Left lung (tissue), 10 donors: ENCODE data around the gene SERPINA4. TPM values are rescaled to one million over a fixed set of nuclear protein-coding genes. Genes with fewer than 3 reads are reported as not detected.
"Not testable (repeated sequence)": the region's sequence is repeated elsewhere in the genome, so short reads cannot be mapped to it uniquely, and the experiment has no call there.

Source experiments
- ATAC-seq: fragments of 200-7000 bp; cut with Tn5 transposase; one replicate; pipeline ENCODE4 v1.9.1; 2020; ENCODE audit warnings: moderate library complexity
- DNase-seq, 4 donors: peaks; one replicate each; pipeline ENCODE4 v3.0.0-alpha.2; 2013 to 2020
- H3K27ac ChIP-seq, 2 donors: fragments of 200-600 bp; sonication (generic) in 1 of 2; one replicate each; pipeline versions ENCODE4 v1.5.0 to v1.8.0; 2020 to 2021
- H3K27me3 ChIP-seq, 2 donors: fragments of 200-600 bp; sonication (generic) in 1 of 2; one replicate each; pipeline versions ENCODE4 v1.5.0 to v1.8.0; 2020 to 2021
- H3K36me3 ChIP-seq, 2 donors: fragments of 200-600 bp; sonication (generic) in 1 of 2; one replicate each; pipeline versions ENCODE4 v1.5.0 to v1.8.0; 2020 to 2021
- H3K4me1 ChIP-seq, 2 donors: fragments of 200-600 bp; one replicate each; pipeline ENCODE4 v1.8.0; 2021
- H3K4me3 ChIP-seq, 2 donors: fragments of 200-600 bp; sonication (generic) in 1 of 2; one replicate each; pipeline versions ENCODE4 v1.5.0 to v1.8.0; 2020 to 2021; ENCODE audit warnings: mild to moderate bottlenecking in 1 of 2
- H3K9me3 ChIP-seq, 2 donors: fragments of 200-600 bp; sonication (generic) in 1 of 2; one replicate each; pipeline versions ENCODE4 v1.5.0 to v1.8.0; 2020 to 2021
- CTCF ChIP-seq, 2 donors: fragments of 200-600 bp; sonication (generic) in 1 of 2; IDR thresholded peaks; one replicate each; pipeline versions ENCODE4 v1.5.0 to v1.8.0; 2021; ENCODE audit warnings: antibody characterized with exemption in 2 of 2
- intact Hi-C, 2 donors: fragments of 100-400 bp; cut with DNase I; formaldehyde crosslinking; loops; one replicate each; pipeline versions ENCODE4 v1.11.2 to v1.14.2; 2022
- polyA plus RNA-seq, 6 donors: library from polyadenylated mRNA; unstranded; fragments of 120-200 nt; gene quantifications; one replicate each; pipeline ENCODE4 v1.2.1, GENCODE V29; 2013; ENCODE audit not compliant: insufficient read length in 6 of 6
- total RNA-seq, 2 donors: library from RNA; stranded (reverse); fragmentation: NEBNext Ultra II Directional; extraction: Animal tissue kit (Norgen Biotek cat#: 25700); gene quantifications; one replicate each; pipeline ENCODE4 v1.2.1, GENCODE V29; 2021
- donor health status: DM: no; HTN: yes; CAD: no.
- donor health status: DM: no; HTN: no; CAD: no.

Gene SERPINA4
- total and polyA plus RNA-seq, 8 donors = 1.0 to 2.7 (median 1.3) TPM; not detected in 2

- Histone ChIP-seq H3K27ac (peak overlapping the region in 1 of 2 donors; percentile 55), H3K36me3 (no peaks in the 10 kb centered on the region), H3K9me3 (no peaks in the 10 kb centered on the region), H3K27me3 (peaks cover 0 to 4% of the 10 kb centered on the region in 2 donors), H3K4me1 (peaks cover 6 to 8% of the 10 kb centered on the region in 2 donors), H3K4me3 (no peak overlapping the region)
- DNase-seq = no peak
- ATAC-seq = no peak
- no peak for TF ChIP-seq CTCF (IDR thresholded peaks at IDR 0.05)
- intact Hi-C loops = no loop called here
These were observed 41.5 kb downstream of the SERPINA4 start for GRCh38 chr14:94602722-94603121.

- no peak for ATAC-seq
- no peaks in the 10 kb centered on the region for H3K4me1 ChIP-seq
- H3K36me3 ChIP-seq = no peaks in the 10 kb centered on the region
- H3K9me3 ChIP-seq = no peaks in the 10 kb centered on the region
- no peak for TF ChIP-seq CTCF (IDR thresholded peaks at IDR 0.05)
- intact Hi-C loops = no loop called here
- H3K4me3 ChIP-seq = no peak overlapping the region
- H3K27me3 ChIP-seq = peaks cover 0 to 4% of the 10 kb centered on the region in 2 donors
- peak in 2 of 4 donors; percentile 76 for DNase-seq
- no peak overlapping the region for H3K27ac ChIP-seq
These were observed 44.1 kb downstream of the SERPINA4 start for GRCh38 chr14:94605361-94605760.

- H3K27ac ChIP-seq, ATAC-seq, H3K9me3 ChIP-seq, DNase-seq, H3K4me3 ChIP-seq, H3K36me3 ChIP-seq, H3K4me1 ChIP-seq, H3K27me3 ChIP-seq, intact Hi-C loops: not testable (repeated sequence)
These were observed 47.7 kb downstream of the SERPINA4 start for GRCh38 chr14:94608966-94609365.

- no peak for DNase-seq
- ATAC-seq = no peak
- Histone ChIP-seq H3K4me3 (no peak overlapping the region), H3K36me3 (no peaks in the 10 kb centered on the region), H3K9me3 (peaks cover 0 to 2% of the 10 kb centered on the region in 2 donors), H3K4me1 (no peaks in the 10 kb centered on the region), H3K27me3 (no peaks in the 10 kb centered on the region), H3K27ac (no peak overlapping the region)
- no peak for TF ChIP-seq CTCF (IDR thresholded peaks at IDR 0.05)
- intact Hi-C loops = no loop called here
These were observed 49.9 kb downstream of the SERPINA4 start for GRCh38 chr14:94611179-94611578.

- Histone ChIP-seq H3K4me3 (peak within 1 kb of the TSS in 1 of 2 donors; percentile 0), H3K27me3 (no peaks in the 10 kb centered on the region), H3K9me3 (peaks cover 0 to 11% of the 10 kb centered on the region in 2 donors), H3K36me3 (no peaks in the 10 kb centered on the region), H3K27ac (no peak within 1 kb of the TSS), H3K4me1 (no peaks in the 10 kb centered on the region)
- ATAC-seq (peak; percentile 52), DNase-seq (peak in 1 of 4 donors; percentile 24)
- intact Hi-C loops = no loop called here
- TF ChIP-seq CTCF (IDR thresholded peaks at IDR 0.05) = no peak
These were observed 50.9 kb downstream of the SERPINA4 start, which contains the start of gene SERPINA3 for GRCh38 chr14:94612174-94612573. Gene SERPINA3 (plus strand): TSS chr14:94612391. CDS start chr14:94614442, 2,051 bp downstream.
